ENCODE measurements around the gene TUBB8B.
"Not testable (repeated sequence)": the region's sequence is repeated elsewhere in the genome, so short reads cannot be mapped to it uniquely, and the experiment has no call there.

GRCh38 chr18:64279-64678, 14.9 kb upstream of the TUBB8B start:
- TF ChIP-seq EP300, POLR2AphosphoS5, CTCF (IDR thresholded peaks at IDR 0.05): not testable (repeated sequence)
